ENCODE measurements around the gene DUSP22.
"Not testable (repeated sequence)": the region's sequence is repeated elsewhere in the genome, so short reads cannot be mapped to it uniquely, and the experiment has no call there.

DUSP22 gene

DNA sequence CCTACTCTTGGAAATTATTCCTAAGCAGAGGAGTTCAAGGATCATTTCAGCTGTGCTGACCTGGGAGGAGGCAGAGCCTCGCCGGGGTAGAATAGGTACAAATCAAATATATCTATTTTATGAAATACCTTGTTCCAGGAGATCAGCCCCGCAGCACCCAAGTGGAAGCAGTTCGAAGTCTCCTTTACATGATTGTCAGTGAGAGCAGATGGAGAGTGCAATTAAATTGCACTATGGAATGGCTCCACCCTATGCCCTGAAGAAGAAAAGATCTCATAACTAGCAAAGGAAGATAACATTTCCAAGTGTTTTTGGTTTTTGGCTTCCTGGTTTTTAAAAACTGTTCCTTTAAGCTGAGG is 31.4 kb downstream of the DUSP22 start:
- DNase-seq (ENCODE audit: low read depth in 2 of 2) = no peak

DNA sequence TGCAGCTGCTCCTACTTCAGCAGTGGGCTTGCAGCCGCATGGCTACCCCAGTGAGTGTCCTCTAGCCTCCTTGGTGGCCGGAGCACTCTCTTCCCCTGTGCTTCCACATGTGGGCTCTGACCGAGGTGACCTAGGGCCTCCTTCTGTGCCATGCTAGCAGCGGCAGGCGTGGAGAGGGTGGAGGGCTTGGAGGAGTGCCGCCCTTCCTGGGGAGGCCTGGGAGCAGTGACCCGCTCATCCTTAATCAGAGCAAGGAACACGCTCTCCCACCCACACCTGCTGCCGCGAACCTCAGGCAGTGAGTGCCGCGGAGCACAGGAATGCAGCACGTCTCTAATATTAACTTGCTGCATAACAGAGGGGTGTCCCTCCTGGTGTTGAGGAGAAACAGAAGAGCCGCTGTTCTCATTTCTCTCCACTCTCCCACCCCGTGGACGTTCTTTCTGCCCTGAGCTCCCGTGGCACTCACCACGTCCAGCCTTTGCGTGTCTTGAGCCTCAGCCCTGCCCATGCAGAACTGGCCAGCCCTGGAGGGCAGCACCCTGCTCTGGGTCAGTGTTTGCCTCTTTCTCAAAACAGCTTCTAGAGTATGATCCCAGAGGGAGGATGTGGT is 31.9 kb downstream of the DUSP22 start:
- DNase-seq (ENCODE audit: low read depth in 2 of 2) = no peak

DNA sequence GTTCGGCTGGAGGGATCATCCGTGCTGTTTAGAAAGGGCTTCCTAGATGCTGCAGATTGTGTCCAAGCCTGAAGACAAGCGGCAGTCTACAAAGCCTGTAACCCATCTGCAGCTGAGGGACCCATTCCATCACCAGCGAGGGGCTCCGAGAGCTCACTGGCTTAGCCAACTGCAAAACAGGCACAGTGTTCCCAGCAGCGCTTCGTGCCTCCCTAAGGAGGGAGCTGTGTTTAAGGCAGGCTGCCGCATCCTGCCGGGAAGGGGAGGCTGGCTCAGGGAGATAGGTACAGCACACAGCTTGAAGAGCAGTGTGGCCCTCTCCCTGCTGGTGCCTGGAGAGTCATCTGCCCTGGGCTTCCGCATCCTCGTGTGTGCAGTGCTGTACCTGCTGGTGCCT is 32.4 kb downstream of the DUSP22 start:
- DNase-seq (ENCODE audit: low read depth in 2 of 2) = no peak

DNA sequence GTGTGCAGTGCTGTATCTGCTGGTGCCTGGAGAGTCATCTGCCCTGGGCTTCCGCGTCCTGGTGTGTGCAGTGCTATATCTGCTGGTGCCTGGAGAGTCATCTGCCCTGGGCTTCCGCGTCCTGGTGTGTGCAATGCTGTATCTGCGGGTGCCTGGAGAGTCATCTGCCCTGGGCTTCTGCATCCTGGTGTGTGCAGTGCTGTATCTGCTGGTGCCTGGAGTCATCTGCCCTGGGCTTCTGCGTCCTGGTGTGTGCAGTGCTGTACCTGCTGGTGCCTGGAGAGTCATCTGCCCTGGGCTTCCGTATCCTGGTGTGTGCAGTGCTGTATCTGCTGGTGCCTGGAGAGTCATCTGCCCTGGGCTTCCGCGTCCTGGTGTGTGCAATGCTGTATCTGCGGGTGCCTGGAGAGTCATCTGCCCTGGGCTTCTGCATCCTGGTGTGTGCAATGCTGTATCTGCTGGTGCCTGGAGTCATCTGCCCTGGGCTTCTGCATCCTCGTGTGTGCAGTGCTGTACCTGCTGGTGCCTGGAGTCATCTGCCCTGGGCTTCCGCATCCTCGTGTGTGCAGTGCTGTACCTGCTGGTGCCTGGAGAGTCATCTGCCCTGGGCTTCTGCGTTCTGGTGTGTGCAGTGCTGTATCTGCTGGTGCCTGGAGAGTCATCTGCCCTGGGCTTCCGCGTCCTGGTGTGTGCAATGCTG is 33.0 kb downstream of the DUSP22 start:
- DNase-seq (ENCODE audit: low read depth in 2 of 2) = not testable (repeated sequence)

DNA sequence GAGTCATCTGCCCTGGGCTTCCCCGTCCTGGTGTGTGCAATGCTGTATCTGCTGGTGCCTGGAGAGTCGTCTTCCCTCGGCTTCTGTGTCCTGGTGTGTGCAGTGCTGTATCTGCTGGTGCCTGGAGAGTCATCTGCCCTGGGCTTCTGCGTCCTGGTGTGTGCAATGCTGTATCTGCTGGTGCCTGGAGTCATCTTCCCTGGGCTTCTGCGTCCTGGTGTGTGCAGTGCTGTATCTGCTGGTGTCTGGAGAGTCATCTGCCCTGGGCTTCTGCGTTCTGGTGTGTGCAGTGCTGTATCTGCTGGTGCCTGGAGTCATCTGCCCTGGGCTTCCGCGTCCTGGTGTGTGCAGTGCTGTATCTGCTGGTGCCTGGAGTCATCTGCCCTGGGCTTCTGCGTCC is 33.8 kb downstream of the DUSP22 start:
- not testable (repeated sequence) for DNase-seq (ENCODE audit: low read depth in 2 of 2)

DNA sequence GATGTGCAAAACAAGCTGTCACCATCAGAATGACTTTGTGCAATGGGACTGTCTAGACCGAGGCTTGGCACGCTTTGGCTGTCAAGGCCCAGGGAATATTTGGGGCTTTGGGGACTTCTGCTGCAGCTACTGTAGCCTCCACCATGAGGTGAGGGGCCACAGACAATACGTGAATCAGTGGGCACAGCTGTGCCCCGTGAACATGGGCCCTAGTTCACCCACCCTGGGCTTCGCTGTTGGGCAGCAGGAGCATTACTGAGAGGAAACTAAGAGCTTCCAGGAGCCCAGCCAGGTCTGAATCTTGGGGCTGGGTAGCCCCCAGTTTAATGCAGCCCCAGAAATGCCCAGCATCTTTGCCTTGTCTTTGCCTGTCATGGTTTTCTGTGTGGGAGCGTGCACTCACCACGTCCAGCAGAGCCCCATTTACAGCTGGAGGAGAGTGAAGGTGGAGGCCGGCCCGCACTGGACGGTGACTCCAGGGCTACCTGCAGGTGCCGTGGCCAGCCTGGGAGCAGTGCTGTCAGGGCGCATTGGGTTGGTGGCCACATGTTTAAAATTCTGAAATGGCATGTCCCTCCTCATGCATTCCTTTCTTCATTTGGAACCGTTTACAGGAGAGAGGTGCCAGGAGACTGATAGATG is 34.7 kb downstream of the DUSP22 start:
- no peak for DNase-seq (ENCODE audit: low read depth in 2 of 2)

DNA sequence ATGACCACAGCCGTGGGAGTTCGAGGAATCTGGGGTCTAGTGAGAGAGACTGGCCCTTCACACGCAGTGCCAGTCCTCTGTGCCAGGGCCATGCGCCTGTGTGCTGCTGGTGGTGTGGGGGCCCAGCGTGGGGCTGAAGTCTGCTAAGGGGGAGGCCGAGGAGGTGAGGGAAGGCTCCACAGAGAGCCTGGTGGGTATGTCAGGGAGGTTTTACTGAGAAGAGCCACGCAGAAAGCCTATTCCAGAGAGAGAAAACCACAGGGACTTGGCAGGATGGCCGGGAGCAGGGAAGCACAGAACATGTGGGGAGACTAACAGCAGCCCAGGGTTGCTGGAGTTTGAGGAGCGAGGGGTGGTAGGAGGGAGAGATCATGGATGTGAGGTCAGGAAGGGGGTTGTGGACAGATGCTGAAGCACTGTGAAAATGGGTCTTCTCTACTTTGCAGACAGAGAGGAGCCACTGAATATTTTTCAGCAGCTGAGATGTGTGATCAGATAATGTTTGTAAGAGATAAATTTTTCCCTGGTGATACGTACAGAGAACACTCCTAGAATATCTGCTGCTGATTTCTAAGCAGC is 35.3 kb downstream of the DUSP22 start:
- no peak for DNase-seq (ENCODE audit: low read depth in 2 of 2)

DNA sequence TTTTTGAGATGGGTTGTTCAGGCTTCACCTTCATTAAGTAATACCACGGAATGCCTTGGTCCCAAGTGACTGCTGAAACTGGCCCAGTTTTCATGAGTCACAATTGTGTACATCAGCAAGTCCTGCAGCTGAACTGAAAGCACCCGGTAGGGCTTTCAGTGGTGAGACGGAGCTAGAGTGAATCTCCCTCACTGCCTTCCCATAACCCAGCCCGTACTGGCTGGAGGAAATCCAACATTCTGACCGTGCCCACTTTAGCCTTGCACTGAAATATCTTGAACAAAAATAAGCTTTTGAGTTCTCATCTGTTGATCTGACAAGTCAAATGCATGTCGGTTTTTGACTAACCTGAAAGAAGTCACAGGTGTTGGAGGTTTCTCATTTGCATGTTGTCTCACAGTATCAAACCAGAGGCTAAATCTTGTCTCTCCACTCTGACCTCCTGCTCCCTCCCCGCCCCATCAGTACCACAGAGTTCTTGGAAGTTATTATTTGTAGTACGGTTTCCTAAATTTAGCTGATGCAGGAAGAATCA is 35.9 kb downstream of the DUSP22 start:
- no peak for DNase-seq (ENCODE audit: low read depth in 2 of 2)

DNA sequence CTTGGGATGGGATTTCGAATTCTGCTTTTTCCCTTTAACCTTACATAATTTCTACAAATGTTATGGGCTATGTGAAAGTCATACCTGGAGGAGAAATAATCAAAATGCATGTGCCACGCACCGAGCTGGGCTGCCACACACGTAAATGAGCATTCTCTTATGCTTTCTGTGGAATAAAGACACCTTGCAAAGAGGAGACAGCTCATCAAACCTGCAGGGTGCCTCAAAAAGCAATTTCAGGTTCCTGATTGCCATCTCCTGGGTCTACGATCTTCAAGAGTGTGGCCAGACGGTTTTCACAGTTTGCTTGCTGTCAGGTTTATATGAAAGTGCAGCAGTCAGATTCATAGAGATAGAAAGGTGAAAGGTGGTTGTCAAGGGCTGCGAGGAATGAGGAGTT is 36.6 kb downstream of the DUSP22 start:
- no peak for DNase-seq (ENCODE audit: low read depth in 2 of 2)

DNA sequence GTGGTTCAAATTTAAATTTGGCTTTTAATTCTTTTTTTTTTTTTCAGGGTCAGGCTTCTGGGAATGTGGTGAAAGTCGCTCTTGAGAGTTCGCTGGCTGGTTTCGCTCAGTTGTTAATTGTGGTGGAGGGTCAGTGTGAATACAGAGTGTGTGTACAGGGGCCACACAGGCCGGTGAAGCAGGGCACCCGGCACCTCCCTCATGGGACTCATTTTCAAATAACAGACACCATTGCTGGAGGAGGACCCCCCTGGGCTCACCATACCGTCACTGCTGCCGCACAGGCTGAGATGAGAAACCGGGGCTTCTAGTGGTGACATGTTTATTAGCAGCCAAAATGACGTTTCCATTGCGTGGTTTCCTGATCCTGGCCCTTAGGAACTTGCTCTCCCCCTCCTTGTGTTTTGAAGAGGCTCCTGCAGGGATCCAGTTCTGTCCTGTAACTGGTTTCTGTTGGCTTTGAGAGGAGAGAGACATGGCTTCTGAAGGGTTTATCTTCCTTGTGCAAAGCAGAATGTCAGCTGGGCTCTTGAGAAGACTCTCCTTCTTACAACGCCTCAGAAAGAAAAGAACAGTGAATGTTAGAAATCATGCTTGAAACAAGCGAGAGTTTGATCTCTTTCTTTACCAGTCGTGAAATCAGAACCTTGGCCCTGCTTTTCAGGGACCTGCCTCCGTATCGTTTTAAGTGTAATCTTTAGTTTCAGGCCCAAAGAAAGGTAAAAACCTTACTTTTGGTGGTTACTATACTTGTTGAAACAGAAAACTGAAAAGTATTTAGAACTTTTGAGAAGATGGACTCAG is 37.8 kb downstream of the DUSP22 start:
- no peak for DNase-seq (ENCODE audit: low read depth in 2 of 2)

DNA sequence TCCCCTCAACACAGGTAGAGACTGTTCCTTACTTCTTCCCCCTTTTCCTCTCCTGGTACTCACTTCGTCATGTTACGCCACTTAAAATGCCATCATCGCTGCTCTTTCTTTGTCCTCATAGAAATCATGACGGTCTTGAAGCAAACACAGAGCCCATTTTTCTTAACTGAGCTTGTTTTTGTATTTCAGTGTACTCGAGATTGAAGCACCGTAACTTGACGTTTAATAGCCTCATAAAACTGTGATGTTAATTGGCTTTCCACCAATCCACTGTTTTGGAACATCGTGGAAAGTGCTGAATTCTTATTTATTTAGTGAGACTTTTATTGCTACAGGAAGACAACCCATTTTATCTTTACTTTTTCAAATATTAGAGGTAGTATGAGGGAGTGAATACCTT is 38.7 kb downstream of the DUSP22 start:
- no peak for DNase-seq (ENCODE audit: low read depth in 2 of 2)

DNA sequence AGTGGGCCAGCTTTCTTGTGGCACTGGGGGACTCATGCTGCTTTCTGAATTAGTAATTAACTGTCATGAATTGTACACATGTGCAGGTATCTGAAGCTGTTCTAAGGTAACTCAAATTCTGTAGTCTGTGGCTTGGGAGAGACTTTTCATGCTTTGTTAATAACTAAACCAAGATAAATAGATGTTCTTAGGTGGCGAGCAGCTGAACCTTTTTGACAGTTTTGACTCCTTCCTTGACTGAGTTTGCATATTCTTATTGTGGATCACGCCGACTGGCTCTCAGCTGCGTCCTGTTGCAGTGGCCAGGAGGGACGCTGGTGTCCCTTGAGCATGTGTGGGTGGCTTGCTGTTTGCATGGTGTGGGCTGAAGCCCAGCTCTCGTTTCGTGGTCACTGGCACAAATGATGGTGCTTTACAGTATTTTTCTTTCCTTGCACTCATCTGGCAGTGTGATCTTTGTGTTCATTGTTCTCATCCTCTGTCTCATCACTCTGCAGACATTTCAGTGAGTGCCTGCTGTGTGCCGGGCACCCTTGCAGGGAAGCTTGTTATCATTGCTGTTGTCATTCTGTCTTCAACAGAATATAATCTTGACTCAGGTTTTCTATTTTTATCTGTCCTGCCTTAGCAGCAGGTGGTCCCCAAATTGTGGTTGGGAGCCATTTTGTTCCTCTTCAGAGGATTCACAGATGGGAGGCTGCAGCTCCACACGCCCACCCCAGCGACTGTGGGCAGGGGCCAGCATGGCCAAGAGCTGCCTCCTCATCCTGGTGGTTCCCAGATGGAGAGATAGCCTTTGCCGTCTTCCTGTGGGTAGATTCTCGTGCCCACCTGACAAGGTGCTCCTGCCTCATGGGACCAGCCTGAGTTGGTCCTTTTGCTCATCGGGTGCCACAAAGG is 39.6 kb downstream of the DUSP22 start:
- no peak for DNase-seq (ENCODE audit: low read depth in 2 of 2)

DNA sequence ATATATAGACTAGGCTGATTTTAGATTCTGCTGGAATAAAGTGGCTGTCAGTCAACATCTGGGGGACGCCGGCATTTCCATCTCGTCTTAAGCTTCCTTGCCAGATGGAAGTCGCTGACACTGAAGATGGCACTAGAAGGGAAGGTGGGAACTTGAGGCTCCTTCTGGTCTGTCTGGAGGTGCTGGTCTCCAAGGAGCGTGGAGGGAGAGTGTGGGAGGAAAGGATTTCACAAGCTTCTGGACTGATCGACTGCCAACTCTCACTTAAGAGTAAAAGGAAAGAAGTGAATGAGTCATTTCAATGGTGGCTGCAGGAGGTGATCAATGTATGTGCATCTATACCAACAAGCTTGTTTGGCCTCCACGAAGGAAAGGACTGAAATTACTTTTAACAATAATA is 40.4 kb downstream of the DUSP22 start:
- DNase-seq (ENCODE audit: low read depth in 2 of 2) = no peak

DNA sequence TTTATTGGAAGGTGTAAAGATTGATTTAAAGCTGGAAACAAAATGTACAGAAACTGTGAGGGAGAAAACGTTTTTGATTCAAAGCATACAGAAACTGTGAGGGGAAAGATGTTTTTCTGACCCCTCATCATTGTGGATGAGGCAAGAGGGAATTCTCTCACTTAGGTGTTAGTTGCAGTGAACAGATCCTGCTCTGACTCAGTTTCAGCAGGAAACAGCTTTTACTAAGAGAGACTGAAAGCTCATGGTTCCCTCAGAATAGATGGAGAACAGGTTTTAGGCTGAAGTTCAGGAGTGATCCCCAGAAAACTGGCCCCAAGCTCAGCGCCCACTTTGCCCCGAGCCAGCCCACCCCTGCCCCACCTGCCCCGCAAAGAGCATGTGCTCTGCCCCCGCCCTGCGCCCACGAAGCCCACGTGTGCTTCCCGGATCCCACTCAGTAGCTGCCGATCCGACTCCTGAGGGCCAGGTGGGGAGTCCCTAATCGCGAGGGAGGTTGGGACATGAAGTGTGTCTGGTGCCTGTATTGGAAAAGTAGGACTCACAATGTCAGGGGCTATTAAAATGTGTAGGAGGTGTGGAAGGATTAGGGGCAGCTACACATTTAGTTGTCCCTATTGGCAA is 41.2 kb downstream of the DUSP22 start:
- no peak for DNase-seq (ENCODE audit: low read depth in 2 of 2)

DNA sequence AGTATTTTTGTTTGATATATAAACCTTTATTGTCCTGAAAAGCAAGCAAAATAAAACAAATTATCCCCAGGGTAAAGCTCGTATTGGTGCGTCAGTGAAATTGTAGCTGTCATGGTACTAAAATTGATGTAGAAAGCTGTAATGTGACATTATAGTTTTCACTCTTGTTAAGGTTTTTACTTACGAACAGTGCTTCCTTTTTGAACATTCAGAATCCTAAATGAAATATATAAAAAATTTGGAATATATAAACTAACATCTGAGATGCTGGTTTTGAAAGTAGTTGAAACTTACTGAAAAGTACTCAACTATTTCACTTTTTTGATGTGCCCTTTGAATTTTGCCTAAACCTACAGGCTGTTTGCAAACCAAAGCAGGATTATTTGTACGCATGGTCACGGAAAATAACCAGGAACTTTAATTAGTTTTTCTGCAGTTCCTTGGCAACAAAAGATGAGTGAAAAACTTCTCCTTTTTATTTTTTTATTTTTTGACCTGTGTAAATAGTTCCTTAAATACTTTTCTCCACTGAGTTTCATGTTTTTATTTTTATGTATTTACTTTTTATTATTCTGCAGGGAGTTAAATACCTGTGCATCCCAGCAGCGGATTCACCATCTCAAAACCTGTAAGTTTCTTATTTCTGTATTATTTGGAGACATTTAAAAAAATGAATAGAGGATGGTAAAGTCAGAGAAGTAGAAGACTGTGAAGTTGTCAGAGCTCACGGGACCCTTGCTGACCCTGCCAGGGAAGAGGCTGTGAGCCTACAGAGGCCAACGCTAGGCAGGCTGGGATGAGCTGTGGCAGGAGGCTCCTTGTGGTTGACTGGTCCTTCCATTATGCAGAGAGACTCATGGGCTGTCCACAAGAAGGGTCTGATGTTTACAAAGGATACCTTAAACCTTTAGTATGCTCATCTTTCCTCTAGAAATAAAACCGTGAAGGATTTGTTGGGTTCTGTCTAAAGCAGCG is 42.5 kb downstream of the DUSP22 start:
- no peak for DNase-seq (ENCODE audit: low read depth in 2 of 2)

DNA sequence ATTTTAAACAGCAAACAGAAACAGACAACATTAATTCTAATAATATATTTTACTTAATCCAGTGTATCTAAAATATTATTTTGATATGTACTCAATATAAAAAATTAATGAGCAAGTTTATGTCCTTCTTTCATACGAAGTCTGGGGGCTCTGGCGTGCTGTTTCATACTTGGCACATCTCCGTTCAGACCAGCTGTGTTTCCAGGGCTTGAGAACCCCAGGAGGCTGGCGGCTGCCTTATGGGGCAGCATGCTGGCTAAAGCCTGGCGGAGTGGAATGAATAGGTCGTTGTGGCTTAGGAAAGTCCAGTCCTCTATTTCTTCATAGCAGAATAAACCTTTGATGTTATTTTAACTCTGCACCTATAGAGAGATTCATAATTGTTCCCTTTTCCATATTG is 43.3 kb downstream of the DUSP22 start:
- DNase-seq (ENCODE audit: low read depth in 2 of 2) = no peak

DNA sequence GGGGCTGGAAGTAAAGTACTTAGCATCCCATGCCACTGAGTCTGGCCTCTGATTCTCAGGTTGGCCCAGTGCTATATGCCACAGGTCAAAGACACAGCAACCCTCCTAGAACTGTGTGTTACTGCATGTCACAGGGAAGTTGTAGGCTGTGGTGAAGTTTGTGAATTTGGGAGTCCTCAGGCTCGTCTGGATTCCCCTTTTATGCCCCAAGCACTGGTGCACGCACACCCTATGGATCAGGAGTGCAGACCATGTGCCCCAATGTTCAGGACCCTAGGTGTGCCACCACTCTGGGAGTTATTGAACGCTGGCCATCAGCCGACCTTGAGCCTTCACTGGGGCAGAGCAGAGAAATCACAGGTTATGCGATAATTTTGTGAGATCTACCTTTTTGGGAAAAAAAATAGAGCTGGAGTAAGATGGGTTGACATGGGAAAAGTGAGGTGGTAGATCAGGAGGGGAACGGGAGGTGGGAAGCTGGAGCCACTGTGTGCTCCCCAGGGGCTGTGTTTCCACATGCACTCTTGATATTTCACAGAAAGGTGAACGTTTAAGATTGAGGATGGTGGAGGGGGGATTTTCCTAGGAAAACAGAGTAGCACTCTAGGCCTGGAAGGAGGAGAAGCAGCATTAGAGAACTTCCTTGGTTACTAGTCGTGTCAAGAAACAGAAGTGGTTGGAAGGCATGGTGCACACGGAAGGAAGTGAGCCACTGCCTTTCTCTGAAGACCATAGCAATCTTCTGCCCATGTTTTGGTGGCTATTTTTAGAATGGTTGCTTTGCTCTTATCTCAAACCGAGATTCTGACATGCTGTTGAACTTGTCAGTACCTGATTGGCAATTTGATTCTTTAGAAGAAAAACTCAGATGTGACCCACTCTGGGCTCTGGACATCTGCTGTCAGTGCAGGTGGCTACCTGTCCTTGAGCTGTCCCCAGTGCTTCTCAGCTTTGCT is 44.1 kb downstream of the DUSP22 start:
- DNase-seq (ENCODE audit: low read depth in 2 of 2) = no peak

DNA sequence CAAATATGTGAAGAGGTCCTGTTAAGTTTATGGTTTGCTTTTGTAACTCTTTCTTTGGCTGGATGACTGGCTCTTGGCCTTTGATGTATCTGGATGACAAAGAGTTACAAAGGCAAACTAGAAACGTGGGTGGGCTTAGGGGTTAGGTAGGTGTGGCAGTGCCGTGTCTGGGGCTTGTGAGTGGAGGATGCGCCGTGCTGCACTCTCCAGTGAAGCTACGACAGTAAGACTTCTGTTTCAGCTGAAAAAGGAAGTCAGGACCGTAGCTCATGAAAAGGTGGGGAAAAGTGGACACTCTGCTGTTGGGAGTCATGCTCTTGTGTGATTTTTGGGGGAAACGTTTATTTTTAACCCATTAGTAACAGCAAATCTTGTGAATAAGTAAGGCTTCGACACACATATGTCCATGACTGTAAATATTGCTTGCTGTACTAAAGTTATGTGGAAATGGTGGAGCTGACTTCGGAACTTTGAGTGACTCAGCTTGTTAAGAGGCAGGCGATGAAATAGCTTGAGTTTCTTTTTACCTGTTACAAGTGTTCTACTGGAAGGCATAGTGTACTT is 45.6 kb downstream of the DUSP22 start:
- no peak for DNase-seq (ENCODE audit: low read depth in 2 of 2)

Measured in stimulated activated CD8-positive, alpha-beta memory T cell treated with anti-CD3 and anti-CD28 coated beads, Interleukin-2, amount 100 ng/mL, for 1 hour (primary cell).